Cardiac atrium fibroblast (primary cell): ENCODE data around the gene CADPS2. TPM values are rescaled to one million over a fixed set of nuclear protein-coding genes. Genes with fewer than 3 reads are reported as not detected.

ENCODE experiments used
- total RNA-seq: library from RNA; depleted of rRNA; stranded (reverse); fragments of >200 nt; gene quantifications from 2 replicates; pipeline ENCODE4 v1.2.3, GENCODE V29; 2015

Gene CADPS2
- total RNA-seq: 10.5 and 13.0 TPM in 2 replicates

DNA sequence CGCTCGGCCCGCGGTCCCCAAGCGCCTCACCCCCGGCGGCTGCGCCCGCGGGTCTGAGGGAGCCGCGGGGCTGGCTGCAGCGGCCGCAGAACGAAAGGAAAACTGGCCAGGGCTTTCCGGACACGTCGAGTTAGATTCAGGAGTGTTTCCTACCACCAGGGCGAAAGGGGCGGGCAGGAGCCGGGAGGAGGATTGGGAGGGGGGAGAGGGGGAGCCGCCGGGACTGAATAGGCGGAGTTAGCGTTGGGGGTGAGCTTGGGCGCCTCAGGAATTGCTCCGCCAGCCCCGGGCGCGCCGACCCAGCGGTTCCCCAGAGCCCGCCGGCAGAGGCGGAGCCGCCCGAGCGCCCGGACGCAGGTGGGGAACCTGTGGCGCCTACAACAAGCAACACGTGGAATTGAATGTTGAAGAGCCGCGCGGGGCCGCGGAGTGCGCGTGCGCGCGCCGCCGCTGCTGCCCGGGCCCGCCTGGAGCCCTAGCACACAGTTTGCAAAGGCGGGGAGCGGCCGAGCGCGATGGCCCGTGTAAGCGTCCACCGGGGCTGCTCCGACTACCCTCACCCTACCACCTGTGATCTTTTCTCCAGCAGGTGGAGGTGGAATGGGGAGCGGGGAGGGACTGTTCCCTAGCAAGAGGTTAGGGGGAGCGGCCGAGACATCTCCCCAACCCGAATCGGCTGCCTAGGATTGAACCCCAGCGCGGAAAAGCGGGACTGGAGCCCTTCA lies at the start of gene CADPS2:
TSS of gene CADPS2 (minus strand) at position 104 of the 725 bp plus-strand sequence. CDS start 123 bp downstream, outside the sequence.

GRCh38 chr7:122702872-122703510 lies 183.3 kb downstream of the CADPS2 start, which contains the start of gene RNF148:
Gene RNF148, minus strand, starts transcription at chr7:122702922. Its CDS starts 172 bp downstream, at chr7:122702750.

DNA sequence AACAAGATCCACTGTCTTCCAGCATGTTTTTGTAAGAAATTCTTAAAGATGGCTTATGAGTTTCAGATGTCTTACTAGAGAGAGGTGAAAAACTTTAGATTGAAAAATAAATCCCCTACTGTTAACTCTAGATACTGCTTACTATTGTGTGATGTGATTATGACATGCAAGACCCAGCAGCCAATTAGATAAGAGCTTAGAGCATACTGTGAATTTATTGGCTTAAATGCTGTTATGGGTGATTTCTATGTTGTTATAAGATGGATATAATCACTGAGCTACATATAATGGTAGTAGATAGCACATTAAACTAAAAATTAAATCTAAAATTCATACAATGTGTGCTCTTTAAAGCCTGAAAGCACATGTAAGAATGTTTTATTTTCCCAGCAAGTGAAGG lies 187.2 kb downstream of the CADPS2 start, which contains the start of gene RNF133:
TSS of gene RNF133 (minus strand) at position 101 of the 400 bp plus-strand sequence. CDS start 199 bp downstream, outside the sequence.

DNA sequence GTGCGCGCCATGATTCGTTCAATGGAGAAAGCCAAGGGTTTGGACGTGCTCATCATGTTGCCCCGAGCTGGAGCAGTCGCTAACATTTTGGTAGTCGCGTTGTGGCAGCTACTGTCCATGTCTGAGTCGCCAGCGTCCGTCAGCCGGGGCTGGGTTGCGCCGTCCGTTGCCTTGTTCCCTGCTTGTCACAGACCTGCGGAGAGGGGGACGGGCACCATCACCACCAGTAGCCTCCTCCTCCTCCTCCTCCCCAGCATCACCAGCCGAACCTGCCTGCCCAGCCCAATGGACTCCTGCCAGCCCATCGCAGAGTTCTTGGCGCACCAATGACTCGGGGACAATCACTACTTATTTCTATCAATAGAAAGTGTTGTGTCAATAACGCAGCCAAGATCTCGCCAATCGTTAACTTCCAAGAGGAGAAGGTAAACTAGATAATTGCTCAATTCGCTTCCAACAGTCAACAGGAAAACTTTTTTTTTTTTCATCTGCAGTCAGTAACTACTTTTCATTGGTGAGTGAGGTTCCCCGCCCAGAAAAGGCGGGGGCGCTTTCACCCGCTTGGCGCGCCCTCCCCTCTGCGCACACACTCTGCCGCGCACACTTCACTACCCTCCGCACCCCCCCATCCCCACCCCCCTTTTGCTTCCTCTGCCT lies 581.8 kb downstream of the CADPS2 start, which contains the start of gene FEZF1:
TSS of gene FEZF1 (minus strand) at position 432 of the 657 bp plus-strand sequence. CDS start at position 119, 313 bp downstream.

Other genes starting within 250 kb of the CADPS2 start
- gene RNF133, start 187.3 kb downstream of the CADPS2 start, total RNA-seq: not detected in 2 replicates
- gene RNF148, start 183.5 kb downstream of the CADPS2 start, total RNA-seq: 0.32 and 1.1 TPM in 2 replicates
- not detected in 2 replicates for gene TAS2R16, start 109.2 kb upstream of the CADPS2 start, total RNA-seq